H1 (cell line): ENCODE results near the gene AKT1S1. TPM values are rescaled to one million over a fixed set of nuclear protein-coding genes. Genes with fewer than 3 reads are reported as not detected.

Experiments
- CTCF ChIA-PET: fragments of 300-600 bp; sonication (Branson Sonifier 250); formaldehyde crosslinking; loops from one replicate; lab custom pipeline; 2021; ENCODE audit not compliant: partially characterized antibody; lab: Charles Lee
- POLR2A ChIA-PET: fragments of 300-600 bp; sonication (Branson Sonifier 250); formaldehyde crosslinking; loops from one replicate; lab custom pipeline; 2021; ENCODE audit warnings: inconsistent platforms; ENCODE audit not compliant: partially characterized antibody; lab: Charles Lee
- DNase-seq, 2 experiments: peaks; one replicate each; pipeline versions ENCODE4 v3.0.0 to v3.0.0-alpha.2; 2010 to 2022; ENCODE audit warnings: low spot score in 2 of 2, low read depth in 1 of 2, mixed read lengths in 1 of 2
- FAIRE-seq: peaks from 2 replicates; lab custom pipeline; 2011; peaks lifted over from hg19 to GRCh38; lab: Jason Lieb, UNC
- H2AFZ ChIP-seq: 2 replicates; pipeline ENCODE4 v1.8.1; 2012; ENCODE audit warnings: low read length, inconsistent platforms
- H2AK5ac ChIP-seq: 2 replicates; pipeline ENCODE4 v1.6.1; 2013; ENCODE audit warnings: low read depth, low read length
- H2BK120ac ChIP-seq: replicated peaks from 2 replicates; pipeline ENCODE3; 2013; ENCODE audit warnings: low read depth, low read length, inconsistent platforms
- H2BK12ac ChIP-seq: 2 replicates; pipeline ENCODE4 v1.6.1; 2013; ENCODE audit warnings: low read depth, low read length
- H2BK15ac ChIP-seq: 2 replicates; pipeline ENCODE4 v1.6.1; 2013; ENCODE audit warnings: low read length
- H2BK20ac ChIP-seq: 2 replicates; pipeline ENCODE4 v1.6.1; 2013; ENCODE audit warnings: low read length
- H2BK5ac ChIP-seq: 2 replicates; pipeline ENCODE4 v1.6.1; 2013; ENCODE audit warnings: low read depth, low read length
- H3K14ac ChIP-seq: 2 replicates; pipeline ENCODE4 v1.6.1; 2013; ENCODE audit warnings: inconsistent platforms; ENCODE audit not compliant: insufficient read length
- H3K18ac ChIP-seq: 2 replicates; pipeline ENCODE4 v1.6.1; 2013; ENCODE audit warnings: low read length; ENCODE audit errors: extremely low read depth
- H3K23ac ChIP-seq: 2 replicates; pipeline ENCODE4 v1.6.1; 2013; ENCODE audit warnings: inconsistent platforms; ENCODE audit not compliant: insufficient read length
- H3K23me2 ChIP-seq: 2 replicates; pipeline ENCODE4 v1.6.1; 2013; ENCODE audit warnings: low read depth, low read length
- H3K27ac ChIP-seq: 2 replicates; pipeline ENCODE4 v1.6.1; 2011; ENCODE audit warnings: low read depth, low read length, inconsistent platforms
- H3K27me3 ChIP-seq, 4 experiments: replicated peaks in 1 of 4; 1 replicate in 1 of 4; 2 replicates in 3 of 4; pipeline versions ENCODE4 v1.6.1 to v1.8.1; 2011 to 2013; ENCODE audit warnings: low read length in 3 of 4, mild to moderate bottlenecking in 3 of 4, inconsistent platforms in 2 of 4, mixed read lengths in 2 of 4, moderate library complexity in 1 of 4; ENCODE audit not compliant: control insufficient read depth in 3 of 4, insufficient read depth in 3 of 4; ENCODE audit errors: extremely low read depth in 1 of 4
- H3K36me3 ChIP-seq, 4 experiments: 2 replicates each; pipeline versions ENCODE4 v1.6.1 to v1.8.1; 2011 to 2013; ENCODE audit warnings: mild to moderate bottlenecking in 4 of 4, low read length in 3 of 4, moderate library complexity in 2 of 4, control low read depth in 1 of 4, inconsistent platforms in 1 of 4; ENCODE audit not compliant: insufficient read depth in 4 of 4, control insufficient read depth in 2 of 4
- H3K4ac ChIP-seq: replicated peaks from 2 replicates; pipeline ENCODE3; 2013; ENCODE audit warnings: low read length, low read depth, mixed read lengths, inconsistent platforms; ENCODE audit not compliant: insufficient read length
- H3K4me1 ChIP-seq, 4 experiments: replicated peaks in 1 of 4; 1 replicate in 1 of 4; 2 replicates in 3 of 4; pipeline versions ENCODE4 v1.6.1 to v1.8.1; 2011 to 2013; ENCODE audit warnings: low read length in 3 of 4, inconsistent platforms in 2 of 4, mixed read lengths in 1 of 4; ENCODE audit not compliant: insufficient read depth in 4 of 4, control insufficient read depth in 3 of 4
- H3K4me2 ChIP-seq, 2 experiments: 2 replicates each; pipeline versions ENCODE4 v1.6.1 to v1.8.1; 2011 to 2013; ENCODE audit warnings: low read depth in 2 of 2, low read length in 2 of 2, control low read depth in 1 of 2, inconsistent platforms in 1 of 2, mild to moderate bottlenecking in 1 of 2; ENCODE audit not compliant: insufficient read depth in 1 of 2
- H3K4me3 ChIP-seq, 4 experiments: fragments of 200-600, 300-600 bp in 1 of 4; sonication (generic), shearing (Covaris generic), sonication (Bioruptor Twin) in 1 of 4; 2 replicates each; pipeline versions ENCODE4 v1.5.1 to v1.8.1; 2011 to 2016; ENCODE audit warnings: low read length in 4 of 4, low read depth in 3 of 4, control low read depth in 2 of 4, inconsistent platforms in 2 of 4, mild to moderate bottlenecking in 2 of 4, mixed read lengths in 1 of 4, moderate library complexity in 1 of 4; ENCODE audit not compliant: insufficient read depth in 2 of 4; ENCODE audit errors: extremely low read depth in 1 of 4
- H3K56ac ChIP-seq: replicated peaks from 2 replicates; pipeline ENCODE3; 2013; ENCODE audit warnings: low read depth, mild to moderate bottlenecking, mixed read lengths, low read length, inconsistent platforms; ENCODE audit not compliant: insufficient read length
- H3K79me1 ChIP-seq: 2 replicates; pipeline ENCODE4 v1.6.1; 2013; ENCODE audit warnings: low read depth, low read length, control low read depth
- H3K79me2 ChIP-seq, 2 experiments: 2 replicates each; pipeline versions ENCODE4 v1.6.1 to v1.8.1; 2012 to 2013; ENCODE audit warnings: low read length in 2 of 2, mild to moderate bottlenecking in 2 of 2, inconsistent platforms in 1 of 2; ENCODE audit not compliant: insufficient read depth in 2 of 2, control insufficient read depth in 1 of 2
- H3K9ac ChIP-seq, 4 experiments: replicated peaks in 1 of 4; 1 replicate in 1 of 4; 2 replicates in 3 of 4; pipeline versions ENCODE4 v1.6.1 to v1.8.1; 2011 to 2013; ENCODE audit warnings: low read depth in 3 of 4, low read length in 3 of 4, control low read depth in 2 of 4, mild to moderate bottlenecking in 2 of 4, moderate library complexity in 2 of 4, inconsistent platforms in 1 of 4; ENCODE audit errors: extremely low read depth in 1 of 4
- H3K9me3 ChIP-seq, 2 experiments: 2 replicates each; pipeline versions ENCODE4 v1.6.1 to v1.8.1; 2012 to 2013; ENCODE audit warnings: mild to moderate bottlenecking in 2 of 2, moderate library complexity in 2 of 2, control low read depth in 1 of 2, inconsistent platforms in 1 of 2, low read depth in 1 of 2, low read length in 1 of 2, mixed read lengths in 1 of 2; ENCODE audit not compliant: insufficient read depth in 2 of 2
- H4K20me1 ChIP-seq, 2 experiments: replicated peaks in 1 of 2; 2 replicates each; pipeline versions ENCODE3 to v1.8.1; 2011 to 2013; ENCODE audit warnings: inconsistent platforms in 2 of 2, low read length in 2 of 2, mild to moderate bottlenecking in 1 of 2; ENCODE audit not compliant: insufficient read depth in 2 of 2, control insufficient read depth in 1 of 2
- H4K5ac ChIP-seq: 2 replicates; pipeline ENCODE4 v1.6.1; 2013; ENCODE audit warnings: low read length, low read depth, mixed read lengths, inconsistent platforms; ENCODE audit not compliant: insufficient read length
- H4K8ac ChIP-seq: 2 replicates; pipeline ENCODE4 v1.8.0; 2013; ENCODE audit warnings: mild to moderate bottlenecking, moderate library complexity, low read length, inconsistent platforms; ENCODE audit not compliant: insufficient read depth; ENCODE audit errors: extremely low read depth
- H4K91ac ChIP-seq: replicated peaks from 2 replicates; pipeline ENCODE3; 2013; ENCODE audit warnings: low read length, mixed read lengths, inconsistent platforms; ENCODE audit not compliant: insufficient read length
- CEBPB ChIP-seq: IDR thresholded peaks from 2 replicates; pipeline ENCODE4 v1.6.1; 2012; ENCODE audit warnings: low read depth, low read length
- CHD1 ChIP-seq: IDR thresholded peaks from 2 replicates; pipeline ENCODE4 v1.6.1; 2012; ENCODE audit warnings: low read depth, low read length, improper control_type of control experiment
- CTCF ChIP-seq, 3 experiments: IDR thresholded peaks; 1 replicate in 2 of 3; 2 replicates in 1 of 3; pipeline versions ENCODE4 v1.5.1 to v1.6.1; 2011; ENCODE audit warnings: low read length in 3 of 3, mild to moderate bottlenecking in 3 of 3, inconsistent platforms in 2 of 3, low read depth in 1 of 3, moderate library complexity in 1 of 3; ENCODE audit not compliant: insufficient read depth in 1 of 3; ENCODE audit errors: control extremely low read depth in 1 of 3
- KDM4A ChIP-seq: IDR thresholded peaks from one replicate; pipeline ENCODE4 v1.7.1; 2012; ENCODE audit warnings: low read depth, mild to moderate bottlenecking, moderate library complexity, low read length, inconsistent platforms; ENCODE audit not compliant: severe bottlenecking
- KDM5A ChIP-seq: fragments of 200-600 bp; IDR thresholded peaks from 2 replicates; pipeline ENCODE4 v1.7.1; 2012; ENCODE audit warnings: mild to moderate bottlenecking, low read length, inconsistent platforms, mixed read lengths
- MAFK ChIP-seq: IDR thresholded peaks from 2 replicates; pipeline ENCODE4 v1.6.1; 2012; ENCODE audit warnings: low read depth, mild to moderate bottlenecking, improper control_type of control experiment, low read length
- NRF1 ChIP-seq: IDR thresholded peaks from 2 replicates; pipeline ENCODE4 v1.6.1; 2011; ENCODE audit warnings: mild to moderate bottlenecking, low read depth, low read length, improper control_type of control experiment
- POLR2A ChIP-seq, 2 experiments: IDR thresholded peaks; 1 replicate in 1 of 2; 2 replicates in 1 of 2; pipeline ENCODE4 v1.6.1; 2011; ENCODE audit warnings: low read depth in 2 of 2, low read length in 2 of 2, mild to moderate bottlenecking in 2 of 2; ENCODE audit errors: control extremely low read depth in 1 of 2
- RAD21 ChIP-seq, 2 experiments: IDR thresholded peaks in 1 of 2; conservative IDR thresholded peaks in 1 of 2; 2 replicates each; pipeline ENCODE4 v1.6.1; 2011; ENCODE audit warnings: low read depth in 2 of 2, low read length in 2 of 2, improper control_type of control experiment in 1 of 2, inconsistent platforms in 1 of 2, mild to moderate bottlenecking in 1 of 2, moderate library complexity in 1 of 2
- RFX5 ChIP-seq: IDR thresholded peaks from 2 replicates; pipeline ENCODE4 v1.6.1; 2011; ENCODE audit warnings: low read depth, low read length, improper control_type of control experiment, borderline replicate concordance
- SP1 ChIP-seq: IDR thresholded peaks from 2 replicates; pipeline ENCODE4 v1.6.1; 2011; ENCODE audit warnings: low read depth, low read length
- TCF12 ChIP-seq: IDR thresholded peaks from 2 replicates; pipeline ENCODE4 v1.6.1; 2011; ENCODE audit warnings: low read depth, mild to moderate bottlenecking, low read length
- WGBS, 2 experiments: shearing (Covaris generic) in 1 of 2; methylation state at CpG; one replicate each; pipeline versions ENCODE4 v1.1.6 to v1.1.7; 2013 to 2015; ENCODE audit warnings: low lambda C conversion rate in 2 of 2, mixed read lengths in 2 of 2, inconsistent platforms in 1 of 2, low coverage in 1 of 2, missing lambda C conversion rate in 1 of 2; ENCODE audit not compliant: insufficient replicate concordance in 2 of 2, insufficient coverage in 1 of 2, insufficient read length in 1 of 2; ENCODE audit errors: extremely low coverage in 1 of 2, missing lambda C conversion rate in 1 of 2; 5-methylcytosine and 5-hydroxymethylcytosine counted together
- polyA plus RNA-seq, 7 experiments: library from polyadenylated mRNA; depleted of rRNA in 3 of 7; stranded (reverse) in 5 of 7; unstranded in 2 of 7; fragments of >200 nt in 5 of 7; fragments of 200-250 nt in 2 of 7; gene quantifications; 1 replicate in 5 of 7; 2 replicates in 1 of 7; 4 replicates in 1 of 7; pipeline versions ENCODE4 v1.2.1 to v1.2.3, GENCODE V29; 2011 to 2013; ENCODE audit warnings: missing spikeins in 2 of 7, mixed read lengths in 2 of 7
- total RNA-seq: library from RNA; stranded (reverse); fragmentation: NEBNext Ultra II Directional; extraction: Animal tissue kit (Norgen Biotek cat#: 25700); gene quantifications from 2 replicates; pipeline ENCODE4 v1.2.1, GENCODE V29; 2021

AKT1S1 gene
- total and polyA plus RNA-seq, 2 of the 8 experiments (the other 6 are each of a cell fraction or from before 2014, with no cell fraction given) = 40.7 to 45.9 TPM

GRCh38 chr19:49835562-49835961 lies 41.6 kb downstream of the AKT1S1 start:
- no peak overlapping the region for H4K91ac ChIP-seq
- CTCF ChIA-PET = interaction anchor here (0.8 to 1.3 kb wide), 3 partner anchors 10 to 55 kb away, joined by 3 to 6 read pairs (median 3); no protein-coding TSS in a partner anchor
- H3K14ac ChIP-seq = no peak overlapping the region
- no peaks in the 10 kb centered on the region for H3K9me3 ChIP-seq
- WGBS, 2 experiments = 97% methylated on average over 10 of the region's 12 CpGs; no CpG with 5 or more reads in 1 of the 2 experiments
- no peak overlapping the region for H3K4ac ChIP-seq
- no peak overlapping the region for H2BK5ac ChIP-seq
- H4K5ac ChIP-seq = no peak overlapping the region
- H2BK20ac ChIP-seq = no peak overlapping the region
- no peak overlapping the region for H2BK12ac ChIP-seq
- H2AFZ ChIP-seq = no peak overlapping the region
- H3K27ac ChIP-seq = no peak overlapping the region
- H3K79me2 ChIP-seq = no peaks in the 10 kb centered on the region
- H3K18ac ChIP-seq = no peak overlapping the region
- H3K56ac ChIP-seq = no peak overlapping the region
- H3K79me1 ChIP-seq = no peaks in the 10 kb centered on the region
- no peak overlapping the region for H3K4me3 ChIP-seq
- H2AK5ac ChIP-seq = no peak overlapping the region
- H2BK15ac ChIP-seq = no peak overlapping the region
- H4K20me1 ChIP-seq = peaks cover 1 to 7% of the 10 kb centered on the region in 2 experiments
- FAIRE-seq (no peak), DNase-seq (no peak)
- H4K8ac ChIP-seq = no peak overlapping the region
- no peak overlapping the region for H2BK120ac ChIP-seq
- POLR2A ChIA-PET = interaction anchor here (1.1 to 2.3 kb wide), 3 partner anchors 10 to 26 kb away, joined by 3 to 10 read pairs (median 5); no protein-coding TSS in a partner anchor
- no peaks in the 10 kb centered on the region for H3K23me2 ChIP-seq
- no peak overlapping the region for H3K4me2 ChIP-seq
- no peaks in the 10 kb centered on the region for H3K27me3 ChIP-seq
- no peak overlapping the region for H3K9ac ChIP-seq
- no peaks in the 10 kb centered on the region for H3K4me1 ChIP-seq
- H3K23ac ChIP-seq = no peak overlapping the region
- H3K36me3 ChIP-seq = peaks cover 14 to 46% (median 34%) of the 10 kb centered on the region in 4 experiments; a peak in 6 of 8 replicates
- TF ChIP-seq POLR2A (IDR thresholded peaks at IDR 0.05; ENCODE audit: control extremely low read depth in 1 of 2, low read depth in 2 of 2, low read length in 2 of 2) = no peak
- TF ChIP-seq CEBPB = no peak
- no peak for TF ChIP-seq CHD1
- no peak for TF ChIP-seq KDM5A
- no peak for TF ChIP-seq NRF1
- TF ChIP-seq SP1 = no peak
- no peak for TF ChIP-seq MAFK
- no peak for TF ChIP-seq KDM4A
- TF ChIP-seq RFX5 = no peak
- TF ChIP-seq TCF12 = no peak
- TF ChIP-seq RAD21 (IDR thresholded peaks at IDR 0.05 in 1 of 2, conservative IDR thresholded peaks at IDR 0.05 in 1 of 2; ENCODE audit: low read depth in 2 of 2, low read length in 2 of 2) = no peak
- TF ChIP-seq CTCF (IDR thresholded peaks at IDR 0.05; ENCODE audit: control extremely low read depth in 1 of 3, insufficient read depth in 1 of 3, low read depth in 1 of 3, low read length in 3 of 3) = no peak
